ENCODE data around the gene NFAM1. TPM values are rescaled to one million over a fixed set of nuclear protein-coding genes. Genes with fewer than 3 reads are reported as not detected.

The NFAM1 gene
- total RNA-seq, 1 experiment from 2014 or later: 3.8 TPM

DNA sequence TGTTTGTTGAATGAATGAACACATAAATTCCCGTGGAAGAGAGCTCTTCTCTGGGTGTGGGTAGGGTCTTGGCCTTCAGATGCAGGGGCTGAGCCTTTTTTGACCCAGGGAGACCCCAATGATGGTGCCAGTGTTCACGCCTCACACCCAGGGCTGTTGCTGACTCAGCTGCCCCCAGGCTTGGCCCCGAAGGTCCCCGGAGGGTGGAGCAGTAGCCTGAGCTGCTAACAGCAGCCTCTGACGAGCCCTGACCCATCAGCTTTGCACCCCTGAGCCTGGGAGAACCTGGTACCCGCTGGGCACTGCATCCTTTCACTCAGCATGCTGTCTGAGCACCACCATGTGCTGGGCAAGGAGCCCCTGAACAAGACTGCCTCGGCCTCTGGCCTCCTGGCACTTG, 23.9 kb downstream of the NFAM1 start:
- CTCF ChIA-PET: interaction anchor here (0.6 kb wide), 1 partner anchor 28 kb away, joined by 3 read pairs; no protein-coding TSS in a partner anchor
- BruUV-seq (replicated peaks): no TSS peak
- DNase-seq (ENCODE audit: low spot score): no peak
- POLR2A ChIA-PET (ENCODE audit: low non-redundant PET): no interaction called here
- Histone ChIP-seq H3K4me3 (ENCODE audit: low read depth, low read length, poor library complexity, severe bottlenecking) (no peak overlapping the region), H3K9me3 (ENCODE audit: low read depth, low read length, poor library complexity, severe bottlenecking) (no peaks in the 10 kb centered on the region), H3K27me3 (replicated peaks; ENCODE audit: insufficient read depth, low read depth, low read length, poor library complexity) (no peaks in the 10 kb centered on the region), H3K27ac (ENCODE audit: low read depth, low read length, poor library complexity, severe bottlenecking) (no peak overlapping the region), H3K36me3 (ENCODE audit: insufficient read depth, low read length, poor library complexity, severe bottlenecking) (no peaks in the 10 kb centered on the region), H3K4me1 (ENCODE audit: insufficient read depth, low read length, poor library complexity, severe bottlenecking) (peaks cover 6% of the 10 kb centered on the region)
- intact Hi-C loops (cut with micrococcal nuclease; ENCODE audit: unreplicated experiment): no loop called here
- no peak for TF ChIP-seq EZH2 (IDR thresholded peaks at IDR 0.05; ENCODE audit: borderline replicate concordance, low read depth, low read length, poor library complexity, severe bottlenecking)
- TF ChIP-seq, protein P1, sequence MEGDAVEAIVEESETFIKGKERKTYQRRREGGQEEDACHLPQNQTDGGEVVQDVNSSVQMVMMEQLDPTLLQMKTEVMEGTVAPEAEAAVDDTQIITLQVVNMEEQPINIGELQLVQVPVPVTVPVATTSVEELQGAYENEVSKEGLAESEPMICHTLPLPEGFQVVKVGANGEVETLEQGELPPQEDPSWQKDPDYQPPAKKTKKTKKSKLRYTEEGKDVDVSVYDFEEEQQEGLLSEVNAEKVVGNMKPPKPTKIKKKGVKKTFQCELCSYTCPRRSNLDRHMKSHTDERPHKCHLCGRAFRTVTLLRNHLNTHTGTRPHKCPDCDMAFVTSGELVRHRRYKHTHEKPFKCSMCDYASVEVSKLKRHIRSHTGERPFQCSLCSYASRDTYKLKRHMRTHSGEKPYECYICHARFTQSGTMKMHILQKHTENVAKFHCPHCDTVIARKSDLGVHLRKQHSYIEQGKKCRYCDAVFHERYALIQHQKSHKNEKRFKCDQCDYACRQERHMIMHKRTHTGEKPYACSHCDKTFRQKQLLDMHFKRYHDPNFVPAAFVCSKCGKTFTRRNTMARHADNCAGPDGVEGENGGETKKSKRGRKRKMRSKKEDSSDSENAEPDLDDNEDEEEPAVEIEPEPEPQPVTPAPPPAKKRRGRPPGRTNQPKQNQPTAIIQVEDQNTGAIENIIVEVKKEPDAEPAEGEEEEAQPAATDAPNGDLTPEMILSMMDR (conservative IDR thresholded peaks at IDR 0.05; ENCODE audit: low read depth, low read length): no peak

DNA sequence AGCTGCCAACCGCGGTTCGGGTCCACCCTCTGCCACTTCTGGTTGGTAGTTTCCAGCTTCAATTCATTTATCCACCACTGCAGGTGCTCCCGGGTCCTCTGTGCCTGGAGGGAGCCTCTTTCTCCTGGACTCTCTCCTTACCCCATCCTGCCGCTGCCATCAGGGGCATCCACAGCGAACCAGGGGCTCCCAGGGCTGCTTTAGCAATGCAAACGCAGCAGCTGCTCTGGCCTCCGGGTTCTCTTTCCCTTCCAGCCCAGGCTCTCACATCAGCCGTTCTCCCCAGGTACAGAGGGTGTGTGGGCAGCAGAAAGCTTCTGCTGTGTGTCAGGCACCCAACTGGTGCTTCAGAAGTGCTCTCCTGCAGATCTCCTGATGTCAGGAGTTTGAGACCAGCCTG, 27.9 kb downstream of the NFAM1 start:
- CTCF ChIA-PET: no interaction called here
- H3K36me3 ChIP-seq (ENCODE audit: insufficient read depth, low read length, poor library complexity, severe bottlenecking): no peaks in the 10 kb centered on the region

DNA sequence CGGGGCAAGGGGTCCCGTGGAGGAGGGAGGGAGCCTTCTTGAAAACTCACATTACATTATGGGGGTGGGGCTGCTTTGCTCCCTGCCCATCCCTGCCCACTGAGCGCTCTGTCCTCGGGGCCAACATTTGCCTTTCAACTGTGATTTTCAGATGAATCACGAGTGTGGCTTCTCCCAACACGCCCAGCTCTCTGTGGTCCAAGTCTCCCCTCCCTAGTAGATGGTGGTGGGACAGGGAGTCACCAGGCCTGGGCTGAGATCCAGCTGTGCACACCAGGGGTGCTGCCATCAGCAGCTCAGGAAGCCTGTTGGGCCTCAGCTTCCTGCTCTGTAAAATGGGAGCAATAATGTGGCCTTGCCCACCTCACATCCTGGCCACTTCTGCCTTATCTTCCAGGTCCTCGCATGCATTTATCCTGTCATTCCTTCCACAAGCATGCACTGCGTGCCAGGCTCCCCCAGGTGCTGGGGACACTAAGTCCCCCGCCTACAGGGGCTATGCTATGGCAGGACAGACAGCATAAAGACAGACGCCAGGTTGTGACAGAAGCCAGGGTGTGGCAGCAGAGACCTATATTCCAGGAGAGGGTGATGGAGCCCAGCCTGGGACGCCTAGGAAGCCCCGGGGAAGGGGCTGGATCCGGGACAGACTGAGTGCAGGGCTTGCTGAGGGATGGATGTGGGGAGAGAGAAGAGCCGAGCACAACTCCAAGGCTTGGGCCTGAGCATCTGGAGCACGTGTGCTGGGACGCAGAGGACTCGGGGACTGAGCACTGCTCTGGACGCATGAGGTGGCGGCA, 30.5 kb downstream of the NFAM1 start:
- no peaks in the 10 kb centered on the region for H3K27me3 ChIP-seq (replicated peaks; ENCODE audit: insufficient read depth, low read depth, low read length, poor library complexity)

More for the DNA sequence above, 27.9 kb downstream of the NFAM1 start:
- no peak for DNase-seq (ENCODE audit: low spot score)
- POLR2A ChIA-PET (ENCODE audit: low non-redundant PET): interaction anchor here (0.5 kb wide), 1 partner anchor 541 kb away, joined by 7 read pairs; no protein-coding TSS in a partner anchor
- TF ChIP-seq, protein P1 (conservative IDR thresholded peaks at IDR 0.05; ENCODE audit: low read depth, low read length): no peak
- no peak for TF ChIP-seq EZH2 (IDR thresholded peaks at IDR 0.05; ENCODE audit: borderline replicate concordance, low read depth, low read length, poor library complexity, severe bottlenecking)
- Histone ChIP-seq H3K9me3 (ENCODE audit: low read depth, low read length, poor library complexity, severe bottlenecking) (no peaks in the 10 kb centered on the region), H3K27me3 (replicated peaks; ENCODE audit: insufficient read depth, low read depth, low read length, poor library complexity) (no peaks in the 10 kb centered on the region), H3K27ac (ENCODE audit: low read depth, low read length, poor library complexity, severe bottlenecking) (no peak overlapping the region), H3K4me1 (ENCODE audit: insufficient read depth, low read length, poor library complexity, severe bottlenecking) (peaks cover 12% of the 10 kb centered on the region), H3K4me3 (ENCODE audit: low read depth, low read length, poor library complexity, severe bottlenecking) (no peak overlapping the region)
- intact Hi-C loops (cut with micrococcal nuclease; ENCODE audit: unreplicated experiment): no loop called here
- no TSS peak for BruUV-seq (replicated peaks)

More for the DNA sequence above, 30.5 kb downstream of the NFAM1 start:
- intact Hi-C loops (cut with micrococcal nuclease; ENCODE audit: unreplicated experiment): no loop called here
- POLR2A ChIA-PET (ENCODE audit: low non-redundant PET): no interaction called here
- Histone ChIP-seq H3K36me3 (ENCODE audit: insufficient read depth, low read length, poor library complexity, severe bottlenecking) (no peaks in the 10 kb centered on the region), H3K4me3 (ENCODE audit: low read depth, low read length, poor library complexity, severe bottlenecking) (no peak overlapping the region), H3K4me1 (ENCODE audit: insufficient read depth, low read length, poor library complexity, severe bottlenecking) (peaks cover 12% of the 10 kb centered on the region), H3K9me3 (ENCODE audit: low read depth, low read length, poor library complexity, severe bottlenecking) (no peaks in the 10 kb centered on the region), H3K27ac (ENCODE audit: low read depth, low read length, poor library complexity, severe bottlenecking) (no peak overlapping the region)
- TF ChIP-seq, protein P1 (conservative IDR thresholded peaks at IDR 0.05; ENCODE audit: low read depth, low read length): no peak
- no peak for TF ChIP-seq EZH2 (IDR thresholded peaks at IDR 0.05; ENCODE audit: borderline replicate concordance, low read depth, low read length, poor library complexity, severe bottlenecking)
- no peak for DNase-seq (ENCODE audit: low spot score)
- CTCF ChIA-PET: no interaction called here
- no TSS peak for BruUV-seq (replicated peaks)

Measured in A673 (cell line).